Osteocyte (in vitro differentiated cells): ENCODE measurements around the gene ACTG1. TPM values are rescaled to one million over a fixed set of nuclear protein-coding genes. Genes with fewer than 3 reads are reported as not detected.

ENCODE experiments used
- DNase-seq: peaks from one replicate; pipeline ENCODE4 v3.0.0; 2021; ENCODE audit warnings: mixed read lengths; ENCODE audit not compliant: unreplicated experiment; ENCODE audit errors: extremely low spot score
- H3K27ac Mint-ChIP-seq: one replicate; pipeline ENCODE4 v1.8.0; 2021; ENCODE audit warnings: mild to moderate bottlenecking, mixed read lengths; ENCODE audit not compliant: unreplicated experiment
- H3K27me3 Mint-ChIP-seq: one replicate; pipeline ENCODE4 v1.8.0; 2021; ENCODE audit warnings: mixed read lengths; ENCODE audit not compliant: unreplicated experiment
- H3K36me3 Mint-ChIP-seq: one replicate; pipeline ENCODE4 v1.8.0; 2021; ENCODE audit warnings: mixed read lengths; ENCODE audit not compliant: unreplicated experiment
- H3K4me1 Mint-ChIP-seq: one replicate; pipeline ENCODE4 v1.8.0; 2021; ENCODE audit warnings: mixed read lengths; ENCODE audit not compliant: unreplicated experiment
- H3K4me3 Mint-ChIP-seq: one replicate; pipeline ENCODE4 v1.8.0; 2021; ENCODE audit warnings: mild to moderate bottlenecking, moderate library complexity, mixed read lengths; ENCODE audit not compliant: unreplicated experiment
- H3K9me3 Mint-ChIP-seq: one replicate; pipeline ENCODE4 v1.8.0; 2021; ENCODE audit warnings: mixed read lengths; ENCODE audit not compliant: unreplicated experiment
- total RNA-seq: library from RNA; stranded (reverse); gene quantifications from 2 replicates; pipeline ENCODE4 v1.2.1, GENCODE V29; 2021
- TF ChIP-seq, protein P1 (sequence below): fragments of 200-600 bp; sonication (generic); IDR thresholded peaks from 2 replicates; pipeline ENCODE4 v1.5.0; 2021; ENCODE audit warnings: antibody characterized with exemption, mild to moderate bottlenecking, moderate library complexity

Gene ACTG1
- total RNA-seq, 1 donor from 2014 or later: 4,267 TPM

- Mint-ChIP-seq H3K4me3 (no peak overlapping the region), H3K27ac (no peak overlapping the region), H3K9me3 (no peaks in the 10 kb centered on the region), H3K4me1 (peaks cover 30% of the 10 kb centered on the region), H3K27me3 (no peaks in the 10 kb centered on the region), H3K36me3 (no peaks in the 10 kb centered on the region)
- TF ChIP-seq, protein P1, sequence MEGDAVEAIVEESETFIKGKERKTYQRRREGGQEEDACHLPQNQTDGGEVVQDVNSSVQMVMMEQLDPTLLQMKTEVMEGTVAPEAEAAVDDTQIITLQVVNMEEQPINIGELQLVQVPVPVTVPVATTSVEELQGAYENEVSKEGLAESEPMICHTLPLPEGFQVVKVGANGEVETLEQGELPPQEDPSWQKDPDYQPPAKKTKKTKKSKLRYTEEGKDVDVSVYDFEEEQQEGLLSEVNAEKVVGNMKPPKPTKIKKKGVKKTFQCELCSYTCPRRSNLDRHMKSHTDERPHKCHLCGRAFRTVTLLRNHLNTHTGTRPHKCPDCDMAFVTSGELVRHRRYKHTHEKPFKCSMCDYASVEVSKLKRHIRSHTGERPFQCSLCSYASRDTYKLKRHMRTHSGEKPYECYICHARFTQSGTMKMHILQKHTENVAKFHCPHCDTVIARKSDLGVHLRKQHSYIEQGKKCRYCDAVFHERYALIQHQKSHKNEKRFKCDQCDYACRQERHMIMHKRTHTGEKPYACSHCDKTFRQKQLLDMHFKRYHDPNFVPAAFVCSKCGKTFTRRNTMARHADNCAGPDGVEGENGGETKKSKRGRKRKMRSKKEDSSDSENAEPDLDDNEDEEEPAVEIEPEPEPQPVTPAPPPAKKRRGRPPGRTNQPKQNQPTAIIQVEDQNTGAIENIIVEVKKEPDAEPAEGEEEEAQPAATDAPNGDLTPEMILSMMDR: no peak
- no peak for DNase-seq
Measured at GRCh38 chr17:81478119-81478518, 34.5 kb downstream of the ACTG1 start.

DNA sequence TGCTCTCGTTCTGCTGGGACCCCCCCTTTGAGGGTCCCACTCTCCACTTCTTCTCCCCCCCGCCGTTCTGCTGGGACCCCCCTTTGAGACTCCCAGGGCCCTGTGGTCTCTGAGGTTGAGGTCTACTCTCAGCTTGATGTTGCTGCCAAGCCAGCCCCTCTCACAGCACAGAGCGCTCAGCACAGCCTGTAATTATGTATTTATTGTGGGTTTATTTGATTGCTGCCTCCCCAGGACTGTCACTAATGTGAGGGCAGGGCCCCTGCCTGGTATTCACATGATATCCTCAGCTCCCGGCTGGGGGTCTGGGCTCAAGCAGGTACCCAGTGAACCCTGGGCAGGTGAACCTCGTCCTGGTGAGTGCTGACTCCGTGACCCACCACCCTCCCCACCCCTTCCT is 35.4 kb downstream of the ACTG1 start:
- H3K27me3 Mint-ChIP-seq: no peaks in the 10 kb centered on the region
- no peak for DNase-seq
- TF ChIP-seq, protein P1: no peak
- H3K4me3 Mint-ChIP-seq: no peak overlapping the region
- no peaks in the 10 kb centered on the region for H3K9me3 Mint-ChIP-seq
- H3K4me1 Mint-ChIP-seq: peaks cover 24% of the 10 kb centered on the region
- H3K27ac Mint-ChIP-seq: no peak overlapping the region
- H3K36me3 Mint-ChIP-seq: no peaks in the 10 kb centered on the region

- DNase-seq: no peak
- H3K36me3 Mint-ChIP-seq: no peaks in the 10 kb centered on the region
- no peaks in the 10 kb centered on the region for H3K27me3 Mint-ChIP-seq
- TF ChIP-seq, protein P1: no peak
- H3K4me3 Mint-ChIP-seq: no peak overlapping the region
- H3K9me3 Mint-ChIP-seq: no peaks in the 10 kb centered on the region
- peaks cover 25% of the 10 kb centered on the region for H3K4me1 Mint-ChIP-seq
- no peak overlapping the region for H3K27ac Mint-ChIP-seq
Measured at GRCh38 chr17:81476635-81477034, 36.0 kb downstream of the ACTG1 start.

GRCh38 chr17:81476097-81476496 is 36.5 kb downstream of the ACTG1 start:
- Mint-ChIP-seq H3K4me1 (peaks cover 30% of the 10 kb centered on the region), H3K9me3 (no peaks in the 10 kb centered on the region), H3K27ac (no peak overlapping the region), H3K27me3 (no peaks in the 10 kb centered on the region), H3K4me3 (no peak overlapping the region), H3K36me3 (no peaks in the 10 kb centered on the region)
- no peak for DNase-seq
- TF ChIP-seq, protein P1: no peak

GRCh38 chr17:81474958-81475357 is 37.6 kb downstream of the ACTG1 start:
- H3K36me3 Mint-ChIP-seq: no peaks in the 10 kb centered on the region
- no peak overlapping the region for H3K27ac Mint-ChIP-seq
- TF ChIP-seq, protein P1: no peak
- H3K27me3 Mint-ChIP-seq: no peaks in the 10 kb centered on the region
- DNase-seq: no peak
- H3K4me3 Mint-ChIP-seq: no peak overlapping the region
- H3K4me1 Mint-ChIP-seq: peaks cover 28% of the 10 kb centered on the region
- no peaks in the 10 kb centered on the region for H3K9me3 Mint-ChIP-seq
